GM12864 (cell line): ENCODE data around the gene TLR1.

Experiments used
- DNase-seq: peaks from one replicate; pipeline ENCODE4 v3.0.0-alpha.2; 2011; ENCODE audit warnings: low read depth
- H3K4me3 ChIP-seq: 2 replicates; pipeline ENCODE4 v1.5.1; 2011; ENCODE audit warnings: mild to moderate bottlenecking, low read depth, low read length, control low read depth
- TF ChIP-seq, protein P1 (sequence below): IDR thresholded peaks from 2 replicates; pipeline ENCODE4 v1.5.1; 2011; ENCODE audit warnings: low read depth, mild to moderate bottlenecking, moderate library complexity, low read length, control low read depth, inconsistent platforms; ENCODE audit errors: missing control alignments

TLR1 gene

DNA sequence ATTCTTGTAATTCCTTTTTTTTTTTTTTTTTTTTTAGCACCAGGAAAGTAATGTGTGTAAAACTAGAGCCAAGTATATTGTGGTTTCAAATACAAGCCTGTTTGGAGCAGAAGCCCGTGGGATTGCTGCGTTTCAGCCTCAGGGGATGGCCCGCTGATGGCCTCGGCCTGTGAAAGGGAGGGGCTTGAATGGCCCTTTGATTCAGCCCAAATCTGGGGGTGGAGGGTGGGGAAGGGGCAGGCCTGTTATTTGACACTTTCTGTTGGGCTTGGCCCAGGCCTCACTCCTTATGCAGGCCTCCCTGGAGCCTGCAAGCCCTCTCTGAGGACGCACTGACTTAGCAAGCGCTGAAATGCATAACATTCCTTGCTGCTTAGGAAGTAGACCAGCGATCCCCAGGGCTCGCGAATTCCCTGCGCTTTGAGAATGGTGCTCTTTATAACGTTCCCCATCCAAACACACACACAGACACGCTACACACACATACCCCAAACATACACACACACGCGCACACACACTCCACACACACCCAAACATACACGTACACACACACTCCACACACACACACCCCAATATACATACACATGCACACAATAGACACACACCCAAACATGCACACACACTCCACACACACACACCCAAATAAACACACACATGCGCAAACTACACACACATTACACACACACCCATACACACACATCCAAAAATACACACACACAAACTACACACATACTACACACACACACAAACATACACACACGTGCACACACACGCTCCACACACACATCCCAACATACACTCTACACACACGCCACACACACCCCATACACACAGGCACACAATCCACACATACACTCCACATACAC lies 51.4 kb downstream of the TLR1 start:
- TF ChIP-seq, protein P1, sequence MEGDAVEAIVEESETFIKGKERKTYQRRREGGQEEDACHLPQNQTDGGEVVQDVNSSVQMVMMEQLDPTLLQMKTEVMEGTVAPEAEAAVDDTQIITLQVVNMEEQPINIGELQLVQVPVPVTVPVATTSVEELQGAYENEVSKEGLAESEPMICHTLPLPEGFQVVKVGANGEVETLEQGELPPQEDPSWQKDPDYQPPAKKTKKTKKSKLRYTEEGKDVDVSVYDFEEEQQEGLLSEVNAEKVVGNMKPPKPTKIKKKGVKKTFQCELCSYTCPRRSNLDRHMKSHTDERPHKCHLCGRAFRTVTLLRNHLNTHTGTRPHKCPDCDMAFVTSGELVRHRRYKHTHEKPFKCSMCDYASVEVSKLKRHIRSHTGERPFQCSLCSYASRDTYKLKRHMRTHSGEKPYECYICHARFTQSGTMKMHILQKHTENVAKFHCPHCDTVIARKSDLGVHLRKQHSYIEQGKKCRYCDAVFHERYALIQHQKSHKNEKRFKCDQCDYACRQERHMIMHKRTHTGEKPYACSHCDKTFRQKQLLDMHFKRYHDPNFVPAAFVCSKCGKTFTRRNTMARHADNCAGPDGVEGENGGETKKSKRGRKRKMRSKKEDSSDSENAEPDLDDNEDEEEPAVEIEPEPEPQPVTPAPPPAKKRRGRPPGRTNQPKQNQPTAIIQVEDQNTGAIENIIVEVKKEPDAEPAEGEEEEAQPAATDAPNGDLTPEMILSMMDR: no peak
- no peak overlapping the region for H3K4me3 ChIP-seq
- DNase-seq: no peak

DNA sequence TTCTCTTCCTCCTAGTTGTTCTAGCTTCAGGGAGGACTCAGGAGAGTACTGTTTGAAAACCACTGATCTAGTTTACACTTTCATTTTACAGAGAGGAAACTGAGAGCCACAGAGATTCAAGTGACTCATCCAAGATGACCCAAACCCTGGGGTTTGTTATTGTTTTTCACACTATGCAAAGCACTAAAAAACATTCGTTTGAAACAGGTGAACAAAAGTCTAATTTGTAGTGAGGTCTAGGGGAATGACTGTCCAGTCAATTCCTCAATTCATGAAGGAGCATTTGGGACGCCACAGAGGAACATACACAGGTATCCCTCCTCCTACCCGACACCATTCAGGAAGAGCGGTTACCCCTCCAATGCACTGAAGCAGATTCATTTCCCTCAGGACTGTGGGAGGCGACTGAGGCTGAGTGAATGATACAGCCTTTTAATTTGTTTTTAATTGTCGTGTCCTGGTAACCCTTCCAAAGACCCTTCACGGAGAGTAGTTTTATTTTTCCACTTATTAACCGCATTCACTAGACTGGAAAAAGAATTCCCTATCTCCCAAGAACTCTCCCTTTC lies 52.1 kb downstream of the TLR1 start:
- peak; percentile 61 for DNase-seq
- H3K4me3 ChIP-seq: no peak overlapping the region

DNA sequence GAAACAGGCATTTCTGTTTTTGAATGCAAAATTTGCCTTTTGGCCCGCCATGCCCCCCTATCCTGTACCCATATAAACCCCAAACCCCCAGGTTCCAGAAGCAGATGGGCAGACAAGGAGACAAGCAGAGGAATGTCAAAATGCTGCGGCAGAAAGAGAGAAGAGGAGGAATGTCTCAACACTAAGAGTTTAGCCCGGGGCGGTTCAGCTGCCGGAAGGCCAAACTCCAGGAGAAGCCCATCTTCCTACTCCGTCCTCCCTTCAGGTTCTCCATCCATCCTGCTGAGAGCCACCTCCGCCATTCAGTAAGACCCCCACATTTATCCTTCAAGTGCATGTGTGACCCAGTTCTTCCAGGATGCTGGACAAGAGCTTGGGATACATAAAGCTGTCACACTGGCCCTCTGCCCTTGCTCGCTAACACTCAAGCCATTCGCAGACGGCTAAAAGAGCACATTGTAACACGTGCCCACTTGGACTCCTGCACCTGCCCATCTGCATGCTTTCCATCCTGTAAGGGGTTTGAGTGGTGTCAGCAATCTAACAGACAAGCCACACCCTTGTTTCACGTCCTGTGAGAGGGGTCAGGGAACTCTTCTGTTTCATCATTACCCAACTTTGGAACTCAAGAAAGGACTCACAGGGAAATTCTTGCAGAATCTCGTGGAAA lies 53.1 kb downstream of the TLR1 start:
- DNase-seq: no peak
- no peak overlapping the region for H3K4me3 ChIP-seq
- TF ChIP-seq, protein P1: no peak

More for the DNA sequence above, 52.1 kb downstream of the TLR1 start:
- TF ChIP-seq, protein P1: no peak

DNA sequence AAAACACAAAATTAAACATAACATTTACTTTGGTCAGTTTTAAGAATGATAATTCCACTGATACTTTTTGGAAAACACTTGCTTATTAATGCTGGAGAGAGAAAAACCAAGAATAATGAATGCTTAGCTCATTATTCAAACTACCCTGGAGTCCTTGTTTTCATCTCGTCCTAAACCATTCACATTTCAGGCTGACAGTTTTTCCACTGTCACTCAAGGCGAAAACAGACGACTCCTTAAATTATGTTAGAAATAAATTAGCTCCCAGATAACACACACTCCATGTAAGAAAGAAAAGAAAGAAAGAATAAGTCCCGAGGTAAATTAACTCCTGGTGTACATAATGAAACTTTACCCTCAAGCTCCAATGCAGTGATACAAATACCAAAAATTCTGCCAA lies 55.3 kb downstream of the TLR1 start:
- no peak overlapping the region for H3K4me3 ChIP-seq
- DNase-seq: no peak
- TF ChIP-seq, protein P1: no peak

DNA sequence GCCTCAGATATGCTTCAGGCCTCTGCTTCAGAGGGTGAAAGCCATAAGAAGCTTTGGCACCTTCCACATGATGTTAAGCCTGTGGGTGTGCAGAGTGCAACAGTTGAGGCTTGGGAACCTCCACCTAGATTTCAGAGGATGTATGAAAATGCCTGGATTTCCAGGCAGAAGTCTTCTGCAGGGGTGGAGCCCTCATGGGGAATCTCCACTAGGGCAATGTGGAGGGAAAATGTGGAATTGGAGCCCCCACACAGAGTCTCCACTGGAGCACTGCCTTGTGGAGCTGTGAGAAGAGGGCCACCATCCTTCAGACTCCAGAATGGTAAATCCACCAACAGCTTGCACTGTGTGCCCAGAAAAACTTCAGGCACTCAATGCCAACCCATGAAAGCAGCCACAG lies 57.0 kb downstream of the TLR1 start:
- TF ChIP-seq, protein P1: no peak
- no peak overlapping the region for H3K4me3 ChIP-seq
- no peak for DNase-seq
